HK-2 (cell line): ENCODE measurements around the gene PDE8B.

Experiments
- DNase-seq: peaks from one replicate; pipeline ENCODE4 v3.0.0-alpha.2; 2018; ENCODE audit not compliant: unreplicated experiment

Gene PDE8B

GRCh38 chr5:77409870-77410621 lies 199.6 kb downstream of the PDE8B start:
- no peak for DNase-seq

GRCh38 chr5:77413049-77413448 lies 202.6 kb downstream of the PDE8B start:
- no peak for DNase-seq

- no peak for DNase-seq
Measured at GRCh38 chr5:77418162-77418561, 207.7 kb downstream of the PDE8B start.

- DNase-seq, result no peak
Measured at GRCh38 chr5:77418601-77419581, 208.4 kb downstream of the PDE8B start.

- no peak for DNase-seq
Measured at GRCh38 chr5:77419644-77420582, 209.4 kb downstream of the PDE8B start.

- DNase-seq, result no peak
Measured at GRCh38 chr5:77420940-77421339, 210.5 kb downstream of the PDE8B start.

GRCh38 chr5:77423022-77423750 lies 212.7 kb downstream of the PDE8B start:
- DNase-seq, result no peak

- DNase-seq, result no peak
Measured at GRCh38 chr5:77424921-77425320, 214.4 kb downstream of the PDE8B start.

GRCh38 chr5:77425420-77425819 lies 214.9 kb downstream of the PDE8B start:
- DNase-seq, result no peak

GRCh38 chr5:77425998-77426659 lies 215.6 kb downstream of the PDE8B start:
- DNase-seq, result no peak

GRCh38 chr5:77426670-77427069 lies 216.2 kb downstream of the PDE8B start:
- peak; percentile 30 for DNase-seq

- no peak for DNase-seq
Measured at GRCh38 chr5:77427998-77428397, 217.5 kb downstream of the PDE8B start.

GRCh38 chr5:77428526-77428925 lies 218.0 kb downstream of the PDE8B start:
- no peak for DNase-seq

- DNase-seq, result no peak
Measured at GRCh38 chr5:77430726-77431125, 220.2 kb downstream of the PDE8B start.

- DNase-seq, result no peak
Measured at GRCh38 chr5:77431286-77431685, 220.8 kb downstream of the PDE8B start.

GRCh38 chr5:77431719-77432118 lies 221.2 kb downstream of the PDE8B start:
- no peak for DNase-seq

- no peak for DNase-seq
Measured at GRCh38 chr5:77437194-77437593, 226.7 kb downstream of the PDE8B start.

GRCh38 chr5:77438071-77438470 lies 227.6 kb downstream of the PDE8B start:
- DNase-seq, result no peak

GRCh38 chr5:77443670-77444069 lies 233.2 kb downstream of the PDE8B start:
- DNase-seq, result no peak

GRCh38 chr5:77444356-77444755 lies 233.9 kb downstream of the PDE8B start:
- no peak for DNase-seq
